HG03442 (cell line): ENCODE data around the gene DZIP1.
"Not testable (repeated sequence)": the region's sequence is repeated elsewhere in the genome, so short reads cannot be mapped to it uniquely, and the experiment has no call there.

ENCODE experiments used
- ATAC-seq: cut with Tn5 transposase; IDR thresholded peaks from one replicate; pipeline ENCODE4 v1.9.1; 2021; ENCODE audit warnings: mild to moderate bottlenecking, moderate library complexity; ENCODE audit not compliant: unreplicated experiment

DZIP1 gene

DNA sequence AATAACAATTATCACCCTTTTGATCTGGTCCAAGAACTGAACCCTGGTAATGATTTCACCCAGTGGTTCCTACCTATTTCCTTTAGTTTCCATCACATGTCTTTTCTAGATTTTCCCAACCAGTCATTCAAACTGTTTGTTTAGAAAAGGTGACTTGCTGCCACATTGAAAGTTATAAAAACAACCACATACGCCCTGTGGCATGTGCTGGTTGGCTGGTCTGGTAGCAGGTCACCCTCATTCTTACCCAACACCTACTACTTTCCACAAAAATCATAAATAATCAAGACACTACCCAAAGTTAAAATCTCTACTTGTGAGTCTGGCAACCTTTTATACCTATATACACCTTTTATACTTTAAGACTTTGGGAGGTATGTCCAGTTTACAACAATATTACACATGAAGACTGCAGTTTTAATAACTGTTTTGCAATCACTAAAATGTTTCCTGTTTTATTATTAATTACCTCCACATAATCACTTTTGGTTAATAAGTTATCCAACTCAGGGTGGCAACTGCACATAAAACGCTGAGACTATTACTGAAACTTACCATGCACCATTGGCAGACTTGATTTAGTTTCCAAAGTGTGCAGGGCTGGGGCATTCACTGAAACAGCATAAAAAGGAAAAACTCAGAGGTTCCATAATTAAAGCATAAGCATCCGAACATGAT, 38.9 kb downstream of the DZIP1 start:
- ATAC-seq, result no peak

DNA sequence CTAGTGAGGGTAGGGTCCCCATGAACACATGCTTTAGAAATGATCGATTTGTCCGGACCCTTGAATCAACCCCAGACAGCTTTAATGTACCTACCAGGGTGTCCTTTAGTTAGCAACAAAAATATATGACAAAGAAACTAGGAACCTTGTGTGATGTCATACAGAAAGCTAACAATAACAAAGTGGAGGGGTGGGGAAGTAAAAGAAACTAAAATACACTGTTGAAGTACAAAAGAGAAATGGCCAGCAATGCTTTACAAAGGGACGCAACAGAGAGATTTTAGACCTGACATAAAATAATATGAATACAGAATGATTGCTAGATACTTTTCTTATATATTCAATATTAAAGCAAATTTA, 40.0 kb downstream of the DZIP1 start:
- ATAC-seq, result no peak

DNA sequence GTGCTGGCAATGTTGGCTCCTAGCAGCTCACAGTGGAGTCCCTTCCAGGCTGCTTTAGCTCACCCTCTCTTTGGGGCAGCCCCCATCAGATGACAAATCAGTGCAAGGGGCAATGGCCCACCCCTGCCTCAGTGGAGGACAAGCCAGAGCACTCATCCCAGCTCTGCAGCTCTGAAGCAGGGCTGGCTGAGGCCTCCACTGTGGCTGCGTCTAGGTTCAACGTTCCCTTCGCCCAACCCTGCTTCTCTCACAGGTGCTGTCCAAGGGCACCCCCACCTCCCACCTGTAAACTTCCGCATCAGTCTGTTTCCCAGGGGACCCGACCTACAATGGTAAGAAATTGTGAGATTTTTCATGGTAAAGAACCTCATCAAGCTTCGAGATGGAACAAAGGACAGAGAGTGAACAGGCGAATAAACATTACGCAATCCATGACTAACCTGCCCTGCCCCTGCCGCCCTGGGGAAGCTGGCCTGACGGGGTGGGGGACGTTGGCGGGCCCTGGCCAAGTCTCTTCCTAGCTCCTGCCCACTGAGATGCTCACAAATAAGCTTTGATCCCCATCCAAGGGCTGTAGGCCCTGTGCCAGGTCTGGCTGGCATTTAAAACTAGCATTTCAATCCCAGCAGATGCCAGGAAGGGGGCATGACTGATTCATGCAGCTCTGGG, 40.5 kb downstream of the DZIP1 start:
- ATAC-seq, result no peak

DNA sequence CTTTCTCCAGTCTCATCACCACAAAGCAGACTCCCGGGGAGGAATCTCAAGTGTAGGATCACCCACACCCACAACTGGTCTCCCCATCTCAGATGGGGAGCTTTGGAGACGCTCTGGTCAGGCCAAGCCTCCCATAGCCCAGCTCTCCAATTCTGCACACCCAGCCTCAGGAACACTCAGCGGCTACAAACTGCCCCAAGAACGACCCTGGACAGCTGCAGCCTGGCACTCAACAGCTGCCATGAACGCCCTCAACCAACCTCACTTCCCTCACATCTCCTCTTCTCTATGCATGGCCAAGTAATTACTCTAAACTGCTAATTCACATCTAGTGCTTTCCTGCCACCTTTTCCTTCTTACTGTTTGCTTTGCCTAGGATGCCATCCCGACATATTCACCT, 42.6 kb downstream of the DZIP1 start:
- no peak for ATAC-seq

DNA sequence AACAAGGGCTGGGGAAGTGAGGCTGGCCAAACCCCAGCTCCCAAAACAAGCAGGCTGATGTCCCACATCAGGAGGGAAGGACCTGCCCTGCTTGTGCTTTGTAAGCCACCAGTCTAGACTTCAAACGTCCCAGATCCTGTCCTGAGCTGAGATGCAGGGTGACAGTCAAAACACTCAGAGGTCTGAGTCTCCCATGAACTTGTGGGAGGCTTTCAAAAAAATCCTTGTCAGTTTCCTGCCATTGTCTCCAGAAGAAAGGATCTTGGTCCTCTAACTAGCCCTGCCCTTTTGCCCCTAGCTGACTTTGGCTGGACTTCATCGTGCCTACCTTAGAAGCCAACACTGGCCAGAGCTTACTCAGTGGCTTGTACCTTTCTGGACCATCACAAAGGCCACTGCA, 43.3 kb downstream of the DZIP1 start:
- no peak for ATAC-seq

DNA sequence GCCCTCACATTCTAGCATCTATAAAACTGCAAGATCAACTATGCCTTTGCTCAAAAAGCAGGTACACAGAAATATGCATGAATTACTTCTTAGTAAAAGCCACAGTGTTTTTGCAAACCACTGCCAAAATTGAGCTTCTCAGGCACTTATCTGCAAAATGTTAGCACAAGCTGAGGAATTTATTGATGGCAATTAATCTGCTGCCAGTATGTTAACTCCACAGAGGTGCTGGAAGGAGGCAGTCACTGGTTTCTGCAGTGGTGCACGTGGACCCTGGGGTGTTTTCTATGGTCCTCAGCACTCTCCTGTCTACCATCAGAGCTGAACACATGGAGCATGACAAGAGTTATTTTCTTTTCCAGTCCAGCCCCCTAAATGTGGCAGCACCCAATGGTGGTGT, 47.8 kb downstream of the DZIP1 start:
- no peak for ATAC-seq

DNA sequence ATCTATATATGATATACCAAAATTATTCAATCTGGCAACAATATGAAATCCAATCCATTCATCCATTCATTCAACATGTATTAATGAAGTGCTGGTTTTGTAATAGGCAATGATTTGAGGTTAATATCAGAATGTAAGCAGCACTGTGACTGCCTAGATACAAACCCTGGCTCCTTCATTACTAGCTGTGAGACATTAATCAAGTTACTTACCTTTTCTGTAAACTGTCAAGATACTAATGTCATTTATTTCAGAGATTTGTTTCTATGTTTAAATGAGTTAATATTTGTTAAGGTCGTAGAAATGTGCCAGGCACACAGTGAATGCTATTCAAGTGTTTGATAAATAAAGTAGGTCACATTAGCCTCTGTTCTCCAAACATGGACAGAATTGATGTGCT, 51.0 kb downstream of the DZIP1 start:
- no peak for ATAC-seq

DNA sequence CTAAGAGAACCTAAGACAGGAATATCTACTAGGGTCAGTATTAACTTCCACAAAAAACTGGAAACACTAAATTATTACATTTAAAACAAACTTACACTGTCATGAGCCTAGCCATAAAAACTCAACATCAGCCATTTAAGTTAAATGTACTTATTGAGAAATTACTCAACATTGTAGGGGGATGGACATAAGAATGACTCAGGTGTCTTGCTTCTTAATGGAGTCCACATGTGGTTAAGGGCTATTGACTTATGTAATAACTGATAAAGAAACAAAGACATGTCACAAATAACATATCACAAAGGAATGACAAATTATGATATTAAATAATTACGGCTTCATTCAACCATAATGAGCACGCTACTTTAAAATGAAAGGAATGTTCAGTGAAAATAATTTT, 55.8 kb downstream of the DZIP1 start:
- ATAC-seq, result no peak

DNA sequence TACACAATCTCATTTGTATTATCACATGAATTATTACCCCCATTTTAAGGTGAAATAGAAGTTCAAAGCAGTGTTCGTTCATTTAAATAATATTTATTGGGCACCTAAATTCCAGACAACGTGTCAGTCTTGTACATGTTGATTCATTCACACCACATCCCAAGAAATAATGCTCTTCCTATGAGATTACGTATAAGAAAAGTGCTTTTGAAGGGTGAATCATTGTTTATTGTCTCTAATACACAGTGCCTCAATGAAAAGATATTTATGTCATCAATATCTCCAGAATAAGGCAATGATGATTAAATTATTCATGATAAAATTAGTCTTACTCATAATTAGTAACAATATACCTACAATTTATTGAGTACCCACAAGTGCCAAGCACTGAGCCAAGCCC, 56.4 kb downstream of the DZIP1 start:
- no peak for ATAC-seq

DNA sequence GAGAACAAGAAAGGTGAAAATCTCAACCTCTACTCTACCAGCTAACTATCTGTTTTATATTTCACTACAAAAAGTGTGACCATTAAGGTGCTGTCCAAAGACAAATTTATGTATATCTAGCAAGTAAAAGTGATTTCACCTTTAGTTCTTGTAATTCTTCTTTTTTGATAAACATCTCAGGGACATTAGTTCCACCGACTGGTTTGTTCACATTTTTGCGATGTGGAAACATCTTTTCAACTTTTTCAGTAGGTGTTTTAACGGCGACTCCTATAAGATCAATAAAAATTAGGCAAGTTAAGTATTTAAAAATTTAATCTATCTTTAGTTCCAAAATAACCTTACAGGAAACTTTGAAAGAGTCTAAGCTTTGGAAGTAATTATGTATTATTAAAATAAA, 58.6 kb downstream of the DZIP1 start:
- ATAC-seq, result no peak

DNA sequence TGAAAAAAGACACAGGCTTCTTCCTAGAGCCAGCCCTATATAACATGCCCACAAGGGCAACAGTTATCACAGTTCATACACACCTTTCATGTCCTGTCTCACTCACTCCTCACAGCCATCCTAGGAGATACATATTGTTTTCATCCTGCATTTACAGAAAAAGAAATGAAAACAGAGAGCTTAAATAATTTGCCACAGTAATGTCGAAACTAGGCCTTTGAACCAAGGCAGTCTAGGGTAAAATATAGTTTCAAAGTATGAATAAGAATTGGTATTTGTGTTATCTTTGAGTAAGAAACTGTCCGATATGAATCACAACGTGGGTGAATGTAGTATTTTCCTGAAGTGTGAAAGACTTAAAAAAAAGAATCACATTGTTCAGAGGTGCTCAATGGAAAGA, 65.2 kb downstream of the DZIP1 start:
- ATAC-seq, result peak; percentile 88

DNA sequence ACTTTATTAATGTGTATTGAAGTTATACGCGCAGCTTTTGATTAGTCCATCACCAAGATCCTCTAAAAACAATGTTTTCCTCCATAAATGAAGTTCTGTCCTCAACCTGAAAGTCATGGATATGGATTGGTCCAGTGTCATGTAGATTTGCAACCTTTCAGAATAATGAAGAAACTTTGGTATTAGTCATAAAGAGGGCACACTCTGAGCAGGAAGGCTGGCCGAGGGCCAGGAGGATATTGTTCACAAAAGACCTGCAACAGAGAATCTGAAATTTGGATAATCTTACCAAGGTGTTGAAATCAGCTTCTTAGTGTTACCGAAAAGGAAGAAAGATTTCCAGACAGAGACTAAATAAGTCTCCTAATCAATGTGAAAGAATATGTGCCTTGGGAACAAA, 71.3 kb downstream of the DZIP1 start:
- ATAC-seq, result no peak

DNA sequence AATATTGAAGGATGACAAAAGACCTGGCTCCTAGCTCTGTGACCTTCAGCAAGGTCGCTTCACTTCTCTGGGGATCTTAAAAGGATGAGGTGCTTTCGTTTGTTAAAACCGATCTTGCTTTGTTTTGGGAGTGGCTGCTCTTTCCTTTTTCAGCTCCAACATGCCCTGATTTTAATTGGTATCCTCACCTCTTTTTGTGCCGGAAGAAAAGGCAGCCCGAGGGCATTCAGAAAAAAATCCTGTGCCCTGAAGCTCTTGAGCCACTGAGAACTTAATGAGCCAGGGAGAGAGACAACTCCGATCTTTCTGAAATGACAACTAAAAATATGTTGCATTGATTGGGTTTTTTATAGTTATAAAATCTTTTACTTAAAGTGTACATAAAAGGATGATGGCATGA, 72.6 kb downstream of the DZIP1 start:
- no peak for ATAC-seq

DNA sequence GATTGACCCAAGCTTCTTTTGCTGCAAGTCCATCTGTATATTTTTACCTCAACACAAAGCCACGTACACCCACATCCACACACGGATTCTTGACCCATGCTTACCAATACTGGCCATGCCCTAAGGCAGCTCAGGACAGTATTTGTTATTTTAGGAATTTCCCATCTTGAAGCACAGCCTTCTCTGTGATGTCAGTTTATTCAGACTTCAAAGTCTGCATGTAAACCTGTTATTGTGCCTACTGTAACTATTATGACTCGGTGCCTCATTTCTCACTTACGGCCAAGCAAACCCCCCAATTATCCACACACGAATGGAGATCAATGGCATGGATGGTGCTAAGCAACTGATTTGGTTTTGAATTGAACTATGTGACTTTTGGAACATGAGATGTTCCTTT, 74.5 kb downstream of the DZIP1 start:
- no peak for ATAC-seq

DNA sequence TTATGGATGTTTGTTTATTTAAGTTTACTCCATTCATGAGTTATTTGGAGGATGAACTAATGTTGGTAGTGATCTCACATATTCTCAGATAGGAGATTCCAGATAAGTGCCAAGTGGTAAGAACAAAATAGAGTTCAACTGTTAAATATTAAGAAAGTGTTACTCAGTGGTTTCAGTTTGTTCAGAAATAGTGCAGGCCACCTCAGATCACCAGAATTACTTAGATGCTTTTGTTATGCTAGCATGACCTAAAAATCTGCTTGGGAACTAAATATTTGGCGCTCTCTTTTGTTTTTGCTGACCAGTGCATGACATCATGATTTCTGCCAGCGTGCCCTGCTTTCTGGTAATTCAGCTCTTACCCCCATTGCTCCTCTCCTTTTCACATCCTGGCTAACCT, 76.4 kb downstream of the DZIP1 start:
- ATAC-seq, result no peak

DNA sequence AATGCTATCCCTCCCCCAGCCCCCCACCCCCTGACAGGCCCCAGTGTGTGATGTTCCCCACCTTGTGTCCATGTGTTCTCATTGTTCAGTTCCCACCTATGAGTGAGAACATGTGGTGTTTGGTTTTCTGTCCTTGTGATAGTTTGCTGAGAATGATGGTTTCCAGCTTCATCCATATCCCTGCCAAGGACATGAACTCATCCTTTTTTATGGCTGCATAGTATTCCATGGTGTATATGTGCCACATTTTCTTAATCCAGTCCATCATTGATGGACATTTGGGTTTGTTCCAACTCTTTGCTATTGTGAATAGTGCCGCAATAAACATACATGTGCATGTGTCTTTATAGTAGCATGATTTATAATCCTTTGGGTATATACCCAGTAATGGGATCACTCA, 78.7 kb downstream of the DZIP1 start:
- not testable (repeated sequence) for ATAC-seq

DNA sequence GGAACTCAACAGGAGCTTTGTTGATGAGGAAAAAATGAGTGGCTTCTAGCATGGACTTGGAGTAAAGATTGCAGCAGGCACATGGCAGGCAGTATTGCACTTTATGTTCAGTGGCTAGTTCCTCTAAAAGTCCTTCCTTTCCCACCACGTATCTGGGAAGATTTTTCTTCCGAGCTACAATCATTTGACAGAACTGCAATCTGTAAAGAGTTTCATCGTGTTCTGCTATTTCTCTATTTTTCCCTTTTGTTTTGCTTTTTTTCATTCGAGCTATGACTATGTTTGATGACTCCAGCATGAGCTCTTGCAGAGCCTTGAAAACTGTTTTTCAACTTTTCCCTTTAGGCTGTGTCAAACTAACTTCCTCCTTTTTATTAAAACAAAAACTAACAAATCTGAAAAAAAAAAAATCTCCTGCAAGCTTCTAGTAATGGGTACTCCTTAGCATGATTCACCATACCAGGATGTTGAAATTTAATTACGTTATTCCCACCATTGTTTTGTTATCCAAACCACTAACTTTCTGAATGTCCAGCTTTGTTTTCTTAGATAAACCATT, 79.7 kb downstream of the DZIP1 start:
- ATAC-seq, result no peak

DNA sequence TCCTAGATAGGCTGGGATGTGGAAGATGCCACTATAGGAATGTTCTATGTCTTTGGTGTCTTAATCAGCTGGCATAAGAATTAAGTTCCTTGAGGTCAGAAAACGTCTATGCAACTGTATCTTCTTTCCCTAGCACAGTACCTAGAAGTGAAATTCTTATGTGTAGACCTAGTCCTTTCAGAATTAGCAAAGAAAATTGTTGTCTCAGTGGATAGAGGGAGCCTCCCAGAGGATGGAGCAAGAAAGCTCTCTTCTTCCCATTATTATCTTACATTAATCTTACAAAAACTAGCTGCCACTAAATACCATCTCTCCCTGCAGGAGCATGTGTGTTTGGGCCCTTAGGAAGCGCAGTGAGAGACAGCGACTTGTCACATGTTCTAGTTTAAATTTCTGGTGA, 80.4 kb downstream of the DZIP1 start:
- ATAC-seq, result no peak

DNA sequence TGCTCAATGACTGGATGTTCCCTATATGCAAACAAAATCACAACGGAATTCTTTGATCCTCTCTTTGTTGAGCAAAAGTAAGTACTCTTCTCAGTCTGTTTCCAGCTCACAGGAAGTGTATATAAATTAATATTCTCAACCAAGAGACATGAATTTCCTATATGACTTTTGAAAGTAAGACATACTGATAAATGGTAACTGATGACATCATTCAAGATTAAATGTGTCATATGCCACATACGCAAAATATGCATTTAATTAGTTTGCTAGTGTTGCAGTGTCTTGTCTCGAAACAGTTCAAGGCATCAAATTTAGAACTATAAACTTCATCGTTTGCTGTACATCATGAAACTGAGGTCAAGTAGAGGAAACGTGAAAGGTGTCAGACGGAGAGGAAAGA, 84.1 kb downstream of the DZIP1 start:
- no peak for ATAC-seq

DNA sequence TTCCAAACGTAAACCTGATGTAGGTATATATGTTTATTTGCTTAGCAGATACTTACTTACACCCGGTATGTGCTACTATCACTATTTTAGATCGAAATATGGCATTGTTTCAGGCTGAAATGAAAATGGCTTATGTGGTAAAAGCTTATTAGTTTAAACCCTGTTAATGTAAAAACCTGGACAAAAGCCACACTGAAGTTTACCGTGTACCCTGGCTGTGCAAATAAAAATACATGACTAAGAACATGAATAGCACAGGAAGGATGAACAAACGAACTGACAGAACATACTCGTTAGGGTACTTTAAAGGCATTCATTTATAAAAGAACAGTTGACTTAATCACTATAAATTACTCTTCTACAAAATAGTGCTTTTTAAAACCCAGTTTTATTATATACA, 85.4 kb downstream of the DZIP1 start:
- ATAC-seq, result no peak

DNA sequence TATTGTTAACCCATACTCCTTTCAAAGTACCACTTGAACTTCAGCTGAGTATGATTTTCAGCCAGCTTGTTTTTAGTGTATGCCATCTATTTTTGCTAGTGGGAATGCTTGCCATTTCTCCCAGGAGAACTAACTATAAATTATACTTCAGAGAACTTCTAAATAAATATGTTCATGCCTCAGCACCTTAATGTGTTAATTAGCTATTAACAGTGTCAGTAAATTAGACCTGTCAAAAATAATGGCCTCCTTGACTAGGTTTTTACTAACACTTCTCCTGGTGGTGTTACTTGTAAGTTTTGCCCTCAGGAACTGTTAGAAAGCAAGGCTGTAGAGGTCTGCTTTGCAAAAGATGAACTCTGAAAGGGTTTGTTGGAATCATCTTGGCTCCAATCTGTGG, 87.5 kb downstream of the DZIP1 start:
- ATAC-seq, result no peak

DNA sequence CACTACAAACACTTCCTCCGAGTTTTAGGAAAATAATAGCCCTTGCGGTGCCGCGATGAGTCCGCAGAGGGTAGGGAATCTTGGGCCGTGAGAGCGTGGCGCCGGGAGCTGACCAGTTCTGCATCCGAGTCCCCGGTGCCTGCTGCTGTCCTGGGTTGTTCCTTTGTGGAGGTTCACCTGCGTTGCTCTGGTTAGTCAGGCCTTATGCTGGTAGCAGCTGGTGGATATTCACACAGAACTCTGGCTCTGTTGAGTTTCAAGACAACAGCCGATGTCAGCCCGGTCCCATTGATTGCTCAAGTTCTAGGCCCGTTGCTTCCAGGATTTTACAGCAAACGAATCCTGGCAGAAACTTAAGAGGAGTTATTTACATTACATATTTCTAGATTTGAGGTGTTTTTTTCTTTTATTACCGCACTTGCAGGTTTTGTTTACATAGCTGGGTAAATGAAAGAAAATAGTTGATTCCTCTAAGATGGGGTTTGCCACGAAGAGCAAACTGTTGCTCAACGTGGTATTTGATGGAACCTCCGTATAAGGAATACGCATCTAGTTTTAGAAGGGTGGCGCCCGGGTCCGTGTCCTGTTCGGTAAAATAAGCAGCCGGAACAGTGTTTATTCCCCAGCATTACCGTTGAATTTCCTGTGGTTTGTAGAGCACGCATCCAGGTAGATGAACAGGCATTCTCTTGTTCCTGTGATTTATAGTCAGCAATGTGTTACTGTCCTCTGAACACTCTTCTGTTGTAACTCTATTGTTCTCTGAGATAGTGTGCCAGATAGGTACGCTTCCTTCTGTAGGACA, 90.7 kb downstream of the DZIP1 start:
- no peak for ATAC-seq
